Immature natural killer cell (primary cell): ENCODE results near the gene PPT2. TPM values are rescaled to one million over a fixed set of nuclear protein-coding genes. Genes with fewer than 3 reads are reported as not detected.

Source experiments
- DNase-seq, 3 donors: peaks; one replicate each; pipeline ENCODE4 v3.0.0; 2022; ENCODE audit warnings: mixed read lengths in 1 of 3
- H3K27ac Mint-ChIP-seq, 6 donors: one replicate each; pipeline ENCODE4 v1.8.0; 2020; ENCODE audit warnings: mixed read lengths in 6 of 6, mild to moderate bottlenecking in 5 of 6, inconsistent platforms in 4 of 6, moderate library complexity in 3 of 6
- H3K27me3 Mint-ChIP-seq, 3 donors: one replicate each; pipeline ENCODE4 v1.8.0; 2020 to 2021; ENCODE audit warnings: low read depth in 3 of 3, mild to moderate bottlenecking in 3 of 3, mixed read lengths in 3 of 3, moderate library complexity in 3 of 3, inconsistent platforms in 1 of 3
- H3K36me3 Mint-ChIP-seq, 3 donors: one replicate each; pipeline ENCODE4 v1.8.0; 2020; ENCODE audit warnings: mixed read lengths in 3 of 3, inconsistent platforms in 2 of 3, mild to moderate bottlenecking in 2 of 3
- H3K4me1 Mint-ChIP-seq, 2 donors: one replicate each; pipeline ENCODE4 v1.8.0; 2020; ENCODE audit warnings: inconsistent platforms in 2 of 2, mild to moderate bottlenecking in 2 of 2, mixed read lengths in 2 of 2, moderate library complexity in 1 of 2
- H3K4me3 Mint-ChIP-seq, 5 donors: one replicate each; pipeline ENCODE4 v1.8.0; 2020; ENCODE audit warnings: mild to moderate bottlenecking in 5 of 5, mixed read lengths in 5 of 5, inconsistent platforms in 3 of 5, moderate library complexity in 3 of 5
- H3K9me3 Mint-ChIP-seq, 6 donors: one replicate each; pipeline ENCODE4 v1.8.0; 2020; ENCODE audit warnings: mild to moderate bottlenecking in 6 of 6, mixed read lengths in 6 of 6, inconsistent platforms in 4 of 6, moderate library complexity in 3 of 6
- polyA plus RNA-seq, 3 donors: library from polyadenylated mRNA; unstranded; fragments of 300-500 nt; fragmentation: Illumina TruSeq; gene quantifications; one replicate each; pipeline ENCODE4 v1.2.3, GENCODE V29; 2021

The PPT2 gene
- polyA plus RNA-seq, 3 donors from 2014 or later, result 13.1 to 17.0 (median 16.0) TPM

DNA sequence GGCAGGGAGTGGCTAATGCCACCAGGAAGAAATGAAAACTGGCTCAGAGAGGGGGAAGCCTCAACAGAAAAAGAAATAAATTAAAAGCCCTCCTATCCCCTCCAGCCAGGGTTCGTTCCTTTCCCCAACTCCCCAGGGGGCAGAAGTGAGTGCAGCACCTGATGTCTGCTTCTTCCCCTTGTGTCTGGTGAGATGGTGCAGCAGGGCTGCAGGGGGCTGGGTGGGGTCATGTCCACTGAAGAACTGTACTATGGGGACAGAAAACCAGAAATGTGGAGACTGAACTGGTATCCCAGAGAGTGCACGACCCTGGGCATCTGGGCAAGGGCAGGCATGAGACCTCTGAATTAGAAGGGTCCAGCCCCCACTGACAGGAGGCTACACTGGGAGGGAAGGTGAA is 14.4 kb downstream of the PPT2 start:
- Mint-ChIP-seq H3K27ac (no peak overlapping the region), H3K4me3 (no peak overlapping the region), H3K36me3 (peaks cover 11 to 31% (median 18%) of the 10 kb centered on the region in 3 donors), H3K4me1 (peaks cover 0 to 5% of the 10 kb centered on the region in 2 donors), H3K9me3 (no peaks in the 10 kb centered on the region), H3K27me3 (peaks cover 3 to 4% (median 3%) of the 10 kb centered on the region in 3 donors)
- DNase-seq, result no peak

- no peak for DNase-seq
- no peaks in the 10 kb centered on the region for H3K9me3 Mint-ChIP-seq
Observed at GRCh38 chr6:32168807-32169591, 15.1 kb downstream of the PPT2 start.

GRCh38 chr6:32170294-32170693 is 16.4 kb downstream of the PPT2 start:
- no peak overlapping the region for H3K4me3 Mint-ChIP-seq
- H3K27me3 Mint-ChIP-seq, result peaks cover 3 to 4% (median 3%) of the 10 kb centered on the region in 3 donors
- peaks cover 11 to 31% (median 18%) of the 10 kb centered on the region in 3 donors for H3K36me3 Mint-ChIP-seq
- H3K4me1 Mint-ChIP-seq, result peaks cover 17 to 22% of the 10 kb centered on the region in 2 donors
- no peaks in the 10 kb centered on the region for H3K9me3 Mint-ChIP-seq
- no peak for DNase-seq
- no peak overlapping the region for H3K27ac Mint-ChIP-seq

More at GRCh38 chr6:32168807-32169591, 15.1 kb downstream of the PPT2 start:
- H3K27me3 Mint-ChIP-seq, result peaks cover 3 to 4% (median 3%) of the 10 kb centered on the region in 3 donors
- H3K4me3 Mint-ChIP-seq, result no peak overlapping the region
- H3K36me3 Mint-ChIP-seq, result peaks cover 11 to 31% (median 18%) of the 10 kb centered on the region in 3 donors
- H3K4me1 Mint-ChIP-seq, result peaks cover 4 to 9% of the 10 kb centered on the region in 2 donors
- no peak overlapping the region for H3K27ac Mint-ChIP-seq

- no peak overlapping the region for H3K27ac Mint-ChIP-seq
- H3K4me3 Mint-ChIP-seq, result no peak overlapping the region
- peaks cover 3 to 4% (median 3%) of the 10 kb centered on the region in 3 donors for H3K27me3 Mint-ChIP-seq
- peaks cover 11 to 27% (median 18%) of the 10 kb centered on the region in 3 donors for H3K36me3 Mint-ChIP-seq
- H3K4me1 Mint-ChIP-seq, result peaks cover 23 to 28% of the 10 kb centered on the region in 2 donors
- DNase-seq, result no peak
- H3K9me3 Mint-ChIP-seq, result no peaks in the 10 kb centered on the region
Observed at GRCh38 chr6:32171234-32171633, 17.3 kb downstream of the PPT2 start.

DNA sequence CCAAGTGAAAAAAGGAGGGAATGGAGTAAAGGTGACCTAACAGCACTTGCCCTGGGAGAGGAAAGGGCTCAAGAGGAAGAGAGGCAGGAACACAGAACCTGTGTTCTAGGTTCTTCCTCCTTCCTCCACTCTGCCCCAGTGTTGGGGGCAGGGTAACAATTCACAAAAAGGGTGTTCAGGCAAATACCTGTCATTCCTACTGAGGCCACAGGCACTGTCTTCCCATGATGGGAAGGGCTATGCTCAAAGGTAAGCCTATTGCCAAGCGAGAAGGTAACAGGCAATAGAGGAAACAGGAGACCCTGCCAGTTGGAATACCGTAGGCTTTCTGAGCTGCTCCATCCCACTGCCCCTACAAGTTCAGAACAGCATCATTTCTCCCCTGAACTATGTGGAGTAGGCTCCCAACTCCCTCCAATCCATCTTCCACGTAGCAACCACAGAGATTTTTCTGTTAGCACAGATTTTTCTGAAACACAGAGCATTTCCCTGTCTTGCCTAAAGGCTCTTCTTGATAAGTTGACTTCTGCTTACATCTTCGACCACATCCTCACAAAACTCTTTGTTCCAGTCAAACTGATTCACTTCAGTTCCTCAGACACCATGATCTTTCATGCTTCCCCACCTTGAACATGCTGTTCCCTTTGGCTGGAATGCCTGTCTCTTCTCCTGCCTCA is 19.2 kb downstream of the PPT2 start:
- H3K4me1 Mint-ChIP-seq, result peaks cover 41 to 47% of the 10 kb centered on the region in 2 donors
- peaks cover 5 to 20% (median 10%) of the 10 kb centered on the region in 3 donors for H3K36me3 Mint-ChIP-seq
- H3K27me3 Mint-ChIP-seq, result peaks cover 10 to 11% (median 10%) of the 10 kb centered on the region in 3 donors
- H3K9me3 Mint-ChIP-seq, result no peaks in the 10 kb centered on the region
- peak overlapping the region in 1 of 5 donors; percentile 1 for H3K4me3 Mint-ChIP-seq
- H3K27ac Mint-ChIP-seq, result peak overlapping the region in 4 of 6 donors; percentile 4 to 79 (median 34)
- no peak for DNase-seq

DNA sequence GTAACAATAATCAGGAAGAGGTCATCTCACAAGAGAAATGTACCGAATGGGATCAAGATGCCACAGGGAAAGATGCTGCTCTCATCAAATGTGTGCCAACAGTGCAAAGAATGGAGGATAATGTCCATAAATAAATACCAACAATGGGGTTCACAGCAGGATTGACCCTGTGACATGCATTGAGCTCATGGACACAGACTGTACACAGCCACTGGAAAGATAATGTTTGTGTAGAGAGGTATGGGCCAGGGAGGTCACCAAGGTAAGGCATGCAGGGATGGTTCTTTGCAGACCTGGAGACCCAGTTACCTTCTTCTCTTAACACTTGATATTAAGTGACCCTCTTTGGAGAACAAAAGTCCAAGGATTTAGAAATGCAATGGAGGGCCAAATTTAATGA is 20.5 kb downstream of the PPT2 start:
- H3K27ac Mint-ChIP-seq, result peak overlapping the region in 5 of 6 donors; percentile 30 to 89 (median 73)
- no peaks in the 10 kb centered on the region for H3K9me3 Mint-ChIP-seq
- H3K36me3 Mint-ChIP-seq, result peaks cover 5 to 13% (median 10%) of the 10 kb centered on the region in 3 donors
- no peak for DNase-seq
- peak overlapping the region; percentile 74 to 94 (median 86) for H3K4me3 Mint-ChIP-seq
- peaks cover 51 to 58% of the 10 kb centered on the region in 2 donors for H3K4me1 Mint-ChIP-seq
- peaks cover 10 to 12% (median 10%) of the 10 kb centered on the region in 3 donors for H3K27me3 Mint-ChIP-seq

DNA sequence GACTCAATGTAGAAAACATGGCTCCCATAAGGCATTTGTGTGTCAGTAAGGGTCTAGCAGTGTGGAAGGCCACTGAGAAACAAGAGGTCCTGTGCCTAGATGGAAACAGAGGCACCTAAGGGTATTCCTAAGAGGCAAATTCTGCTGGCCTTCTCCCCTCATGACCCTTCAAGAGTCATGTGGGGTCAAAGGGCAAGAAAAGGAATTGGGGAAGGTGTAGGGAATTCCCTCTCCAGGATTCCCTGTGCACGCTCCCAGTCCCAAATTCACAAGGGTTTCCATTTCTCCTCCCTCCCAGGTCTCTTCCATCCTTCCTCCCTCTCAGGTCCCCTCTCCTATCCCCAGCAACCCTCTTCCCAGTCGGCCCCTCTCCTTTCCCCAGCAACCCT is 21.4 kb downstream of the PPT2 start:
- Mint-ChIP-seq H3K27ac (peak overlapping the region; percentile 70 to 100 (median 92)), H3K4me1 (peaks cover 58 to 66% of the 10 kb centered on the region in 2 donors), H3K36me3 (peaks cover 2 to 7% (median 2%) of the 10 kb centered on the region in 3 donors), H3K4me3 (peak overlapping the region; percentile 85 to 99 (median 91)), H3K9me3 (no peaks in the 10 kb centered on the region), H3K27me3 (peaks cover 8 to 11% (median 10%) of the 10 kb centered on the region in 3 donors)
- no peak for DNase-seq

- H3K4me1 Mint-ChIP-seq, result peaks cover 64 to 72% of the 10 kb centered on the region in 2 donors
- H3K27ac Mint-ChIP-seq, result peak within 1 kb of the TSS; percentile 94 to 100 (median 98)
- no peaks in the 10 kb centered on the region for H3K9me3 Mint-ChIP-seq
- peaks cover 8 to 11% (median 10%) of the 10 kb centered on the region in 3 donors for H3K27me3 Mint-ChIP-seq
- DNase-seq, result peak; percentile 96
- H3K4me3 Mint-ChIP-seq, result peak within 1 kb of the TSS; percentile 85 to 99 (median 91)
- H3K36me3 Mint-ChIP-seq, result peaks cover 4 to 12% (median 6%) of the 10 kb centered on the region in 3 donors
Observed at GRCh38 chr6:32175711-32176475, 22.0 kb downstream of the PPT2 start, which contains the start of gene AGPAT1. TSS of gene AGPAT1 (minus strand) at chr6:32176084. CDS start at chr6:32171496, 4,588 bp downstream.

- H3K4me1 Mint-ChIP-seq, result peaks cover 66 to 72% of the 10 kb centered on the region in 2 donors
- peaks cover 4 to 10% (median 6%) of the 10 kb centered on the region in 3 donors for H3K36me3 Mint-ChIP-seq
- H3K4me3 Mint-ChIP-seq, result peak overlapping the region; percentile 85 to 99 (median 91)
- DNase-seq, result no peak
- H3K9me3 Mint-ChIP-seq, result no peaks in the 10 kb centered on the region
- peak overlapping the region; percentile 94 to 100 (median 98) for H3K27ac Mint-ChIP-seq
- H3K27me3 Mint-ChIP-seq, result peaks cover 8 to 11% (median 9%) of the 10 kb centered on the region in 3 donors
Observed at GRCh38 chr6:32176476-32177182, 22.7 kb downstream of the PPT2 start.

- peaks cover 4 to 10% (median 6%) of the 10 kb centered on the region in 3 donors for H3K36me3 Mint-ChIP-seq
- no peak for DNase-seq
- peaks cover 66 to 72% of the 10 kb centered on the region in 2 donors for H3K4me1 Mint-ChIP-seq
- H3K27ac Mint-ChIP-seq, result peak overlapping the region; percentile 94 to 100 (median 98)
- peak overlapping the region; percentile 85 to 99 (median 91) for H3K4me3 Mint-ChIP-seq
- H3K27me3 Mint-ChIP-seq, result peaks cover 8 to 11% (median 9%) of the 10 kb centered on the region in 3 donors
- no peaks in the 10 kb centered on the region for H3K9me3 Mint-ChIP-seq
Observed at GRCh38 chr6:32177183-32177787, 23.3 kb downstream of the PPT2 start.

DNA sequence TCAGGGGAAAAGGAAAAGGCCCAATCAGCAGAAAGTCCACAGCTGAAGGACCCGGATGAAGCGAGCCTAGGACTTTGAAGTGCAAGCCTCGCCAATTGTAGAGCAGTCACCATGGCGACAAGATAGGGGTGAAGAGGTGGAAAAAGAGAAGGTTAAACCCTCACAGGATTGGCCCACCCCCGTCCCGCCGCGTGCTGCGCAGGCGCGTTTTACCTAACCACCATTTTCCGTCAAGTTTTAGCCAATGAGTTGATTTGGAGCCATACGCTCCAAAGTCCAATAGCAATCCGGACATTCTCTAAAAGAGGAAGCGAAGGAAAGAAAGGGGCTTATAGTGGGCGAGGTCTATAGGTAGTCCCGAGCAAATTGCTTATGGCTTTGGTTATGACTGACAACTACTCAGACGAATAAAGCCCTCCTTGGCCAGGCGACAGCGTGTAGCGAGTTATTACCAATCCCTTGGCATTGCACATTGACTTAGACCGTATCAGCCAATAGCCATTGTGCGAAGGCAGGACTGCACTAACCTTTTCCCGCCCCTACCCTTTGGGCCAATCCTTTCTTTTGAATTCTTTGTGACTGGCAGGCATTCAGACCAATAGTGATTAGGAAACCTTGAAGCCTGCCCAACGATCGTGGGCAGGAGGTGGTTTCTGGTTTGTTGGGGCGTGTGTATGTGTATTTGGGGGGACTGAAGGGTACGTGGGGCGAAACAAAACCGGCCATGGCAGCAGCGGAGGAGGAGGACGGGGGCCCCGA is 24.0 kb downstream of the PPT2 start, which contains the start of gene RNF5:
Gene RNF5 (plus strand): TSS at position 618 of the 759 bp plus-strand sequence. CDS start 107 bp downstream, at position 725.
- H3K9me3 Mint-ChIP-seq, result no peaks in the 10 kb centered on the region
- H3K27ac Mint-ChIP-seq, result peak within 1 kb of the TSS; percentile 94 to 100 (median 98)
- peaks cover 4 to 10% (median 6%) of the 10 kb centered on the region in 3 donors for H3K36me3 Mint-ChIP-seq
- H3K4me1 Mint-ChIP-seq, result peaks cover 66 to 67% of the 10 kb centered on the region in 2 donors
- peak within 1 kb of the TSS; percentile 85 to 99 (median 91) for H3K4me3 Mint-ChIP-seq
- peaks cover 8 to 11% (median 9%) of the 10 kb centered on the region in 3 donors for H3K27me3 Mint-ChIP-seq
- DNase-seq, result peak; percentile 97 to 98 (median 98)
